GM19025 (cell line): ENCODE measurements around the gene ANTXR2.

Experiments
- ATAC-seq: cut with Tn5 transposase; IDR thresholded peaks from one replicate; pipeline ENCODE4 v1.9.1; 2021; ENCODE audit warnings: mild to moderate bottlenecking, low read depth, moderate library complexity; ENCODE audit not compliant: unreplicated experiment

Gene ANTXR2

DNA sequence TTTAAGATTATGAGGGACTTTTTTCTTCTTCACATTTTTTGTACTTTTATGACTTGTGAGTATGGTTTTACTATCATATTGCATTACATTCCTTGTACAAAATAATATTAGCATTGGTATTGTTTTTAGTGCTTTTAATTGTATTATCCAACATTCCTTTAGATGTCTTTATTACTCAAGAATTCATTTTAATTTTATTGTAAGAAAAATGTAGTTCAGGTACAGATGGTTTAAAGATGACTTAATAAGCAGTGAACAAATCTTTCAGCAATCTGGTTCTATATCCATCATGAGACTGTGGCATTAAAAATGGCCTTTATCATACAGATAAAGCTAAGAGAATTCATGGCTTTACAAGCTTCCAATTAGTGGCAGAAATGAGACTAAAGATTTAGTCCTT is 191.6 kb downstream of the ANTXR2 start:
- no peak for ATAC-seq

DNA sequence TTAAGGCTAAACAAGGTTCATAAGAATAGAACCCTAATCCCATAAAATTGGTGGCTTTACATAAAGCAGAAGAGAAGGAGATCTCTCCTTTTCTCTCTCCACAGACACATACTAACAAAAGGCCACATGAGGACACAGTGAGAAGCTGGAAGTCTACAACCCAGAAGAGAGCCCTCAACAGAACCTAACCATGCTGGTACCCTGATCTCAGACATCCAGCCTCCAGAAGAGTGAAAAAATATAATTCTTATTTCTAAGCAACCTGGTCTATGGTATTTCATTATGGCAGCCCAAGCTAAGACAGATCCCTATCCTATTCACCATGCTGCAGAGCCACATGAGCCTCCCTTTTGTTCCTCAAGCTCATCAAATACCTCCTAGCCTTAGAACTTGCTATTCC is 195.5 kb downstream of the ANTXR2 start:
- no peak for ATAC-seq

GRCh38 chr4:79875344-79875899 is 197.6 kb downstream of the ANTXR2 start:
- ATAC-seq: no peak

GRCh38 chr4:79874197-79874596 is 198.8 kb downstream of the ANTXR2 start:
- ATAC-seq: no peak

- no peak for ATAC-seq
These were observed 200.3 kb downstream of the ANTXR2 start for GRCh38 chr4:79872738-79873137.

GRCh38 chr4:79871961-79872360 is 201.1 kb downstream of the ANTXR2 start:
- no peak for ATAC-seq

DNA sequence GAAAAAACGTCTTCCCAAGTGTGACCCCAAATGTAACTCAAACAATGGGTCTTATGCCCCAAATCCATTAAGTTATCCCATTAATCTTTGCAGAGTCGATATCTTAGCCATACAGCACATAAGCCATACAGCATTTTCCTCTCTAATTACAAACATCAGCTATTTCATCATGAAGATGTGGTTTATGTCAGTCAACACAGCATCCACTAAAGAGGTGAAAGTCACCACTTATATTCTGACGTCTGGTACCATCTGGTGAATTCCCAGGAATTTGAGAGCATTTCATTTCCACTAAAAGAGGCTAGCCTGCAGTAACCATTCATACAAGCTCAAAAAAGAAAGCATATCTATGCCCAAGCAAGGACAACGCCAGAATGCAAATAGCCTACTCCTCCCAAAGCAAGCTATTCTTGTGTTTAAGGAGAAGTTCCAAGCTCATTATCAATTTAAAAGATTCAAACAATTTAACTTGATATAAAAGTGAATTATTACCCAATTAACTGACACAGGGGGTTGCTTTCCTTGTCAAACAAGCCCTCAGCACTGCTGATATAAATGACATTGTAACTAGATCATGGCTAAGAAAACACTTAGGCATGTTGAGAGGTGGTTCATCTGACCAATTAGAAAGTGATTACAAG is 203.3 kb downstream of the ANTXR2 start:
- ATAC-seq: no peak

GRCh38 chr4:79865201-79865597 is 207.8 kb downstream of the ANTXR2 start:
- ATAC-seq: no peak

- no peak for ATAC-seq
These were observed 208.4 kb downstream of the ANTXR2 start for GRCh38 chr4:79864500-79865200.

DNA sequence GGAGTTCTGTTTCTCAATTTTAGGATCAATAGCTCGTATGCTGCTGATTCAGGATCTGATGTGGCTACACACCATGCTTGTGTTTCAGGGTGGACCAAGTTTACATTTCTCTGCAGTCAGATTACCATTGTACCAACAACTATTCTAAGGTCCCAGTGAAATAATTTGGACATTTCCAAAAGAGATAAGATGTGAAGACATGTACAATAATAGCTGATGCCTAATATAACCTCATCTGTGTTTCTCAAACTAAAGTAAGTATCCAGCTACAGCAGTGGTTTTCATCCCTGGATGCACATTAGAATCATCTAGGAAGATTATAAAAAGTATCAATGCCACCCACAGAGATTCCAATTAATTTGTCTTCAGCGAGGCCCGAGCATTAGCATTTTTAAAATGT is 209.7 kb downstream of the ANTXR2 start:
- ATAC-seq: no peak

DNA sequence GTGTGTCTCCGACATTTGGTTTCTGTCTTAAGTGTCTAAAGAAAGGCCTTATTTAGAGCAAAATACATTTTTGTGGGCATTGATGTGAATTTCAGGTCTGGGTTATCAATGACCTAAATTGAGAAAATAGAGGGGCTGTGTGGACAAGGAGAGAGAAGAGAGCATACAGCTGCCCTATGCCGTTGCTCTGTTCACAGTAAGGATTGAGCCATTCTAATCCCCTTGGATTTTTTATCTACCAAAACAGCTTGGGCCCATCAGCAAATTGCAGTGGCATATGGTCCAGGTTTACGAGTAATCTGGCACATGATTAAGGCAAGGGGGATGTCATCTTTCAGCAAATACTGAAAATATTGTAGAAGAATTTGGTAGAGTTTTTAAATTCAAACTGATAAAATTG is 210.2 kb downstream of the ANTXR2 start:
- no peak for ATAC-seq

DNA sequence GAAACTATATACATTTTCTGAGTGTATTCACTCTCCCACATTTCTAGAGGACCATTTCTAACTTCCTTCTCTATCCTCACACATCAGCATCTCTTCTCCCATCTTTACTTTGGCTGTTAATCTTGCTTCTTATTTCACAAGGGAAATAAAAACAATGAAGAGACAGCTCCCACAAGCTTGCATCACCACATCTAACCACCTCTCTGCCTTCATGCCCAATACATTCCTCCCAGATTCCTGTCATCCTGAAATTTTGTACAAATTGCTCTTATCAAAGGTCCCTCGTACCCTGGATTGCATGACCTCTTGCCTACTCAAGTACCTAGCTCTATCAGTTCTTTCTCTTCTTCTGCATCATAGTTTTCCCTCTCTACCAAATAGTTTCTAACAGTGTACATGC is 215.2 kb downstream of the ANTXR2 start:
- no peak for ATAC-seq

DNA sequence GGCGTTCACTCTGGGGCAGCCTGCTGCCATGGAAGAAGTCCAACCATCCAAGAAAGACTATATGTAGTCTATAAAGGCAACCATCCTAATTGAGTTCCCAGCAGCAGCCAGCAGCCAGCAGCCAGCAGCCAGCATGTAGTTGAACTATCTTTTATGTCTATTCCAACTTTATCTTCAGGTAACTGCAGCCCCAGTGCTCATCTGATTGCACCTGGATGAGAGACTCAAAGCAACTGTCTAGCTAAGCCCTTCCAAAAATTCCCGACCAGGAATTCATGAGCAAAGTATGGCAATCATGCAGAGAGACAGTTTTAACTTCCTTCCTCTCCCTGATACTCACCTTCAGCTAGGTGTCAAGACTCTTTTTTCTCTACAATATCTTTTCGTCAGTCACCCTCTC is 216.8 kb downstream of the ANTXR2 start:
- no peak for ATAC-seq

DNA sequence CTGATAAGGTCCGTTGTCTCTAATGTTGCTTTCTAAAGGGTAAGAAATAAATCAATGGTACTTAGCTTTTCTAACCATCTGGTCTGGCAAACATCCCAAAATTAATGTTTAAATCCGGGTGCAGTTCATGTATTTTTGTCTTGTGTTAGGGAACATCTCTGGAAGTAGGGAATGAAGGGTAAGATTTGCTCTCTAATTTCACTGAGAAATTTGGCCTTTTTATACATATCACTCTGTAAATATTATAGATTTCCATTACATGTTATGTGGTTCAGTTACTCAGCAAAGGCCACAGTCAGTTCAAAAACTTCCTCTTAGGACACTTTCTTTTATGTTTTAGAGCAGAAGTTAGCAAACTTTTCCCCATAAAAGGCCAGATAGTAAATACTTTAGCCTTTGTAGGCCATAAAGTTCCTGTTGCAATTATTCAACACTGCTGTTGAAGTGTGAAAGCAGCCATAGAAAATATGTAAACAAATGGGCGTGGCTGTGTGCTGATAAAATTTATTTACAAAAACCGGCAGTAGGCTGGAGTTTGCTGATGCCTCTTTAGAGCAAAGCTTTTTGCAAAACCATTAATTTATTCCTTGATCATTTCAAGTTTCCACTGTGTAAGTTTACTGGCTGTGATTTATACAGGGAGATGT is 218.1 kb downstream of the ANTXR2 start:
- ATAC-seq: no peak

DNA sequence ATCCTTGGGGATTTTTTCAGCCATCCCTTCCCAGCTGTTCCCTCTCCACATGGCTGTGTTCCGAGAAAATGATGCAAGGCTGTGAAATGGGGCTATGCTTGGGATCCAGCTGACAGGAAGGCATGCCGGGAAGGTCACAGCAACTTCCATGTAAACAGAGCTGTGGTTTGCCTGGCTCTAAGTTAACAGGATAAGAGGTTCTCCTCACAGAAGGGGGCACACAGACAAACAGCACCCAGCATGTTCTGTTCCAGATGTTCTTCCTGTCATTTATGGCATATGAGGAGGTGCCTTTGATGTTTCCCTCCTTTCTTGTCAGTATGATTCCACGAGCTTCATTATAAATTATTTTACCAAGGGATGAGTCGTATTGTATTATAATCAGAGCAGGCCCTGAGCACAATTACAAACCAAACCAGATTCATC is 220.7 kb downstream of the ANTXR2 start:
- ATAC-seq: no peak

DNA sequence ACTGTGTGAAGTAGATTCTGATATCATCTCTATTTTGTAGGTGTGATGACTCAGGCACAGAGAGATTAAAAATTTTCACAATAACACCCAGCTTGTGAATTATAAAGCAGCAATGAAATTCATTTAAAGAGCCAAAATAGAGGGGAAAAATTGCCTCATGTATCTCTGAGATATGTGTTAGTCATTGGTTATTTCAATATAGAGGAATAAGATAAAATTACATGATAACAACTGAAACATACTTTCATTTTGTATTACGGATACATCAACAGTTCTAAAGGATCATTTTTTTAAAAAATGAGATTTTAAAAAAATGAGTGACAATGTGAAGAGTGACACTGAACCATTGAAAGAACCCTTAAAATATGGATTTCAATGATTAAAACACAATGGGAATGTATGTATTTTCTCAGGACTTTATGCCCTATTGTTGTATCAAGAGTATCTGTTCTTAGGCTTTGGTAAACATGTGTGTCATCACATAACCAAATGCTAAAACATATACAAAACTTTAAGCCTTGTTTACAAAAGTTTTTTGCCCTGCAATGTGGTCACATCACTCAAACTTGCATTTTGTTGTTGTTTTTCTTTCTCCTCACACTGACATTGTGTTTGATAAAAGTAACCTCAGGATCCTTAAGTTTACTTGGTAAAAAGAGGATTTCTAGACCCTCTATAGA is 221.3 kb downstream of the ANTXR2 start:
- ATAC-seq: no peak
